Measurements from ENCODE around the gene NRROS.

Gene NRROS

DNA sequence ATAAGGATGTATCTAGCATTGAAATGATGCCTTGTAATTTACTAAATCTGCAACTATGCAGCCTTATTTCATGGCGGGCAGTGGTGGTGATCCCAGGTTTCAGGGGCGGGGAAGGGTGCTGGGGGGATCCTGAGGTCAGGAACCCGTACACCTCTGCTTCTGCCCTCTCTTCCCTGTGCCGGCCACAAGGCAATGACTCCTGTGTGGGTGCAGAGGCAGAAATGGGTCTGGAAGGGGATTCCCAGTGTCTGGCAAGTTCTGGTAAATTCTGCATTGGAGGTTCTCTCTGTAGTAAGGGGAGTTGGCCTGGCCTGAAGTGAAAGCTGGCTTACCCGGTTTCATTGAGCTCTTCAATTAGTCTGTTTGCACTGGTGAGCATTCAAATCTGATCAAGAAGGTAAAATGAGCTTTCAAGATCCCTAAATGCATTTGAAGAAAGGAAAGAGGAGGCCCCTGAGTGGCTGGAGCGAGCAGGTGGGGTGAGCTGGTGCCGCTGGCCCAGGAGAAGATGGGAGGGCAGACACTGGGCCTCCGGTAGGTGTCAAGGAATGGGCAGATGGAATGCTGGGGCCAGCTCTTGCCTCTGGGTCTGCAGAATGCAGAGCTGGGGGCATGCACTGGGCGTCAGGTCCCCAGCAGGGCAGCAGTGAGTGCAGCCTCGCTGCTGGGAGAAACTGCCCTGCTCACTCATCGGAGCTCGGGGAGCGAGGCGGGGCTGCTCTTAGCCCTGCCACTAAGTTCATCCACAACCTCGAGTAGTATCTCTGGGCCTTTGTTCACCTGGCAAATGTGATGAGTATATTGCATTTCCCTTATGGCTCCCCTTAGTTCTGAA is 13.7 kb downstream of the NRROS start:
- DNase-seq = no peak

DNA sequence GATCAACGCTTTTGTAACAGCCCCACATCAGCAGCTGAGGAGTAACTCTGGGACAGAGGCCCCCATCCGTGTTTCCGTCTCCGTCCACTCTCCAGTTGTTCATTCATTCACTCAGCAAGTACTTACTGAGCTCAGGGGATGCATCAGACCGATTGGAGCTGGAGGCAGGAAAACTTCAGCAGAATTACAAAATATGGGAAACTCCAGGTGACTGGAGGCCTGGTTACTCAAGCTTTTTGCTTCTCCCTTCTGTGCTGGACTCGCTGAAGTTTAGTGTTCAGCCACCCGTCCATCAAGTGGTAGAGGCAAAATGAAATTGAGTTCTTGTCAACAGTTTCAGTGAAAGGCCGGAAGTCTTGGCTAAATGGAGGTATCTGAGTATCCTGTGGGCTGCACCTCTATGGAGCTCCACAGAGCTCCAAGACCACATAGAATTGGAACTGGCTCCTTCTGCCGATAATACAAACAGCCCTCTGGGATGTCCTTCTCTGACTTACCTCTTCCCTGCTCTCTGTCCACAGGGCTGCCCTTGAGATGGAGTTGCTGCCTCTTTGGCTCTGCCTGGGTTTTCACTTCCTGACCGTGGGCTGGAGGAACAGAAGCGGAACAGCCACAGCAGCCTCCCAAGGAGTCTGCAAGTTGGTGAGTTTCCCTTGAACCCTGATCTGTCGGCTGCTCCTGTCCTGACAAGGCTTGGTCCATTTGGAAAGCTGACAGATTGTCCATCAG is 14.7 kb downstream of the NRROS start:
- DNase-seq = no peak

DNA sequence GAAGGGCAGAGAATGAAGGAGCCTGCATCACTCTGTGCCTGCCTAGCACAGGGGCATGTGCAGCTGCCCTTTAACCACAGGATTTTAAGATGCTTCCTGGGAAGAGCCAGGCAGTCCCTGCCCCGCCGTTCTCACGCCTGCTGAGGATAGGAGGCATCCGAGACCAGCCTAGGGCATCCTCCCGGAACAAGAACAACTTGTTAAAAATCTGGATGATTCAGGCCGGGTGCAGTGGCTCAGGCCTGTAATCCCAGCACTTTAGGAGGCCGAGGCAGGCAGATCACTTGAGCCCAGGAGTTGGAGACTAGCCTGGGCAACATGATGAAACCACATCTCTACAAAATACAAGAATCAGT is 15.2 kb downstream of the NRROS start:
- DNase-seq = no peak

DNA sequence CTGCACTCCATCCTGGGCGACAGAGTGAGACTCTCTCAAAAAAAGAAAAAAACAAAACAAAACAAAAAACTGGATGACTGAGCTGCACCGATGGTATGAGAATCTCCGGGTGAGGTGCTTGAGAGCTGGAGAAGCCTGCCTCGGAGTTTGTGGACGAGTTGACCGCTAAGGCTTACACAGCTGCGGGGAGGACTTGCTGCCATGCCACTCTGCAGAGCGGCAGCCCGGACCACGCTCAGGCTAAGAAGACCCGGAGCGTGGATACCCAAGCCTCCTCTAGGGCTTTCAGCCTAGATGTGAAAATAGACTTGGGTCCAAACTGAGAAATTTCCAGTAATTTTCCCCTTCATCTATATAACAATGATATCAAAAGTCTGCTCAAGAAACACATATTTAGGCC is 16.0 kb downstream of the NRROS start:
- no peak for DNase-seq

DNA sequence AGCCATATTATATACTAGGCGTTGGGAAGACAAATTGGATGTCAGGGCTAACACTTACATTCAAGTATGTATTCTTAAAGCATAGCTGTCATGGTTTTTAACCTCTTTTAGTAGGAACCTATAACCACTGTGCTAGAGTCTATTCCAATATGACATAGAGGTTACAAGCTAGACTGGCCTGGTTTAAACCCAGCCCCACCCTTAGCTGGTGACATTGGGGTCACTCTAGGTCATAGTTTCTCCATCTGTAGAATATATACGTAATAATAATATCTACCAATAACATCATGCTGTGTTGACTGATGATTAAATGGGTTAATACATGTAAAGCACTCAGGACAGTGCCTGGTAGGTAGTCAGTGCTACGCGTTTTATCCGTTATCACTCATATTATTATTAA is 16.7 kb downstream of the NRROS start:
- DNase-seq = no peak

DNA sequence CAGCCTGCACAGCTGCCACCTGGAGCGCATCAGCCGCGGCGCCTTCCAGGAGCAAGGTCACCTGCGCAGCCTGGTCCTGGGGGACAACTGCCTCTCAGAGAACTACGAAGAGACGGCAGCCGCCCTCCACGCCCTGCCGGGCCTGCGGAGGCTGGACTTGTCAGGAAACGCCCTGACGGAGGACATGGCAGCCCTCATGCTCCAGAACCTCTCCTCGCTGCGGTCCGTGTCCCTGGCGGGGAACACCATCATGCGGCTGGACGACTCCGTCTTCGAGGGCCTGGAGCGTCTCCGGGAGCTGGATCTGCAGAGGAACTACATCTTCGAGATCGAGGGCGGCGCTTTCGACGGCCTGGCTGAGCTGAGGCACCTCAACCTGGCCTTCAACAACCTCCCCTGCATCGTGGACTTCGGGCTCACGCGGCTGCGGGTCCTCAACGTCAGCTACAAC is 20.4 kb downstream of the NRROS start:
- no peak for DNase-seq

DNA sequence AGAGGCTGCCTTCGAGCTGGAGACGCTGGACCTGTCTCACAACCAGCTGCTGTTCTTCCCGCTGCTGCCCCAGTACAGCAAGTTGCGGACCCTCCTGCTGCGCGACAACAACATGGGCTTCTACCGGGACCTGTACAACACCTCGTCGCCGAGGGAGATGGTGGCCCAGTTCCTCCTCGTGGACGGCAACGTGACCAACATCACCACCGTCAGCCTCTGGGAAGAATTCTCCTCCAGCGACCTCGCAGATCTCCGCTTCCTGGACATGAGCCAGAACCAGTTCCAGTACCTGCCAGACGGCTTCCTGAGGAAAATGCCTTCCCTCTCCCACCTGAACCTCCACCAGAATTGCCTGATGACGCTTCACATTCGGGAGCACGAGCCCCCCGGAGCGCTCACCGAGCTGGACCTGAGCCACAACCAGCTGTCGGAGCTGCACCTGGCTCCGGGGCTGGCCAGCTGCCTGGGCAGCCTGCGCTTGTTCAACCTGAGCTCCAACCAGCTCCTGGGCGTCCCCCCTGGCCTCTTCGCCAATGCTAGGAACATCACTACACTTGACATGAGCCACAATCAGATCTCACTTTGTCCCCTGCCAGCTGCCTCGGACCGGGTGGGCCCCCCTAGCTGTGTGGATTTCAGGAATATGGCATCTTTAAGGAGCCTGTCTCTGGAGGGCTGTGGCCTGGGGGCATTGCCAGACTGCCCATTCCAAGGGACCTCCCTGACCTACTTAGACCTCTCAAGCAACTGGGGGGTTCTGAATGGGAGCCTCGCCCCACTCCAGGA is 21.1 kb downstream of the NRROS start:
- no peak for DNase-seq

DNA sequence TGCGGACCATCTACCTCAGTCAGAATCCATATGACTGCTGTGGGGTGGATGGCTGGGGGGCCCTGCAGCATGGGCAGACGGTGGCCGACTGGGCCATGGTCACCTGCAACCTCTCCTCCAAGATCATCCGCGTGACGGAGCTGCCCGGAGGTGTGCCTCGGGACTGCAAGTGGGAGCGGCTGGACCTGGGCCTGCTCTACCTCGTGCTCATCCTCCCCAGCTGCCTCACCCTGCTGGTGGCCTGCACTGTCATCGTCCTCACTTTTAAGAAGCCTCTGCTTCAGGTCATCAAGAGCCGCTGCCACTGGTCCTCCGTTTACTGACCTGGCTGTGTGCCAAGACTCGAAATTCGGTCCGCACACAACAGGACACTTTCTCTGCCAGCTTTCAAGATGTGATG is 21.9 kb downstream of the NRROS start:
- DNase-seq = no peak

DNA sequence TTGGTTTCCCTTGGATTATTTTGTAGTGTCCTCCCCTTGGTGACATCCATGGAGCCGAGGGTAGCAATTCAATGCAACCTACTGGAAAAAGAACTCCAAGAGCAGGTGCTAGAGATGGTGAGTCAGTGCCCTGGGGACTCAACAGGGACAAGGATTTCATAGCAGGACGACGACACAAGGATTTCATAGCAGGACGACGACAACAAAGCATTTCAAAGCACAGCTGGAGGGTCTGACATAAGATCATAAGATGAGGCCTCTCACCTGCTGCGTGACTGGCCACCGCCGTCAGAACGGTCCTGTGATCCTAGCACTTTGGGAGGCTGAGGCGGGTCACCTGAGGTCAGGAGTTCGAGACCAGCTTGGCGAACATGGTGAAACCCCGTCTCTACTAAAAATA is 22.5 kb downstream of the NRROS start:
- DNase-seq = no peak

DNA sequence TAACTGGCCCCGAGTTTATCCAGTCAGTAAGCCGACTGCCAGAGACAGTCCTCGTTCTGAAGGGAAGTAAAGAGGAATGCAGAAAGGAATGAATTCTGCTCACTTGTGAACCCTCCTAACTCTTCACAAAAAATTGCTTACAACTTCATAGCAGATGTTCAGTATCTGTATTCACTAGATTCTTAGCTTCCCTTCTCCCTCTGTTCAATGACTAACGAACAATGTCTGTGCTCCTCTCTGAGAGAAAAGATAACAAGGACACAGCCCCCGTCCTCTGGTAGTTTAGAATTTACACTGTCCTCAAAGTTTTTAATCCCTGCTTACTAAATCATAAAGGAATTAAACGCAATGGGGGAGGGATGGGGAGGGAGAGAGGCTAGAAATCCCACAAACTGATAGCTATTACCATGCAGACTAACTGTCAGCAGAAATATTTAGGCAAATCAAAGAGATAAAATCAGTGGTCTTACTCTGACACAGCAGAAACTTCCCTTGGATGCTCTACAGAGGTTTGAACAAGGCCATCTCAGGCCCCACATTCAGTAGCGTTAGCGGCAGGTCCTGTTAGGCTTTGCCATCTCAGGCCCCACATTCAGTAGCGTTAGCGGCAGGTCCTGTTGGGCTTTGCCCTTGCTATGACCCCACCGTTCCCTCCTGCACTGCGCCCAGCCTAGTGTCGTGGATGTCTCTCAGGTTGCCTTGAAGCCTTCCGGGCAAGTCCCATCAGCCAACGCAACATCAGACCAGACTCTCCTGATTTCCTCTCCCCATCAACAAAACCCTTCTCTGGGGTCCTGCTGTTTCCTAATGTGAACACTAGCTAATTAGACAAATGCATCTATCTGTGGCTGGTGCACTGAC is 23.4 kb downstream of the NRROS start:
- DNase-seq = no peak

DNA sequence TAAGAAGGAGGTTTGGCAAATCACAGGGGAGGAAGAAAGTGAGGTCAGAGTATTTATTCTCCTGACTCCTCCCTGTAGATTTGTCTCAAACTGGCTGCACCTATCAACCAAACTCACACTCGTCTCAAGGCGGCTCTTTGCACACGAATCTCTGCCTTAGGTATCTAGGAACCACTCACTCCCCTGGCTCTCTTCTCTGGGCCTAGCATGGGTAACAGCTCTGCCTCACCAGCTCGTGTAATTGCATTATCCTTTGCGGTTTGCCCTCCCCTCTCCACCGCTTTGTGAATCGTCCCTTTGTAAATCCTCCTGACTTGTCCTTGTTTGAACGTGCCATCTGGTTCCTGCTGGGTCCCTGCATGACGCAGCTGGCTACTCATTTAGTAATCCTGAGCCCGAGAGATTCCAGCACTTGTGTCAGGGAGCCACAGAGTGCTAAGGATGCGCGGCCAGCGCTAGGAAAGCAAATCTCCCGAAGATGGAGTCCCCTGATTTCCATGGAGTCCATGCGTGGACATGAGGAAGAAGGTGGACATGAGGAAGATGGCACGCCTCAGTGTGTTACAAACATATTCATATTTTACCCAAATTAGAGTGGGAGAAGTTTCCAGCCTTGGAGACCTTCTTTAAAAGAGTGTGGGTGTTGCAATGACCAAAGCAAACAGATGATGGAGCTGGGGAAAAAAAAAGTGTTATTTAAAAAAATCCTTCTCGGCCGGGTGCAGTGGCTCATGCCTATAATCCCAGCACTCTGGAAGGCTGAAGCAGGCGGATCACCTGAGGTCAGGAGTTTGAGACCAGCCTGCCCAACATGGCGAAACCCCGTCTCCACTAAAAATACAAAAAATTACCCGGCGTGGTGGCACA is 26.7 kb downstream of the NRROS start:
- no peak for DNase-seq

DNA sequence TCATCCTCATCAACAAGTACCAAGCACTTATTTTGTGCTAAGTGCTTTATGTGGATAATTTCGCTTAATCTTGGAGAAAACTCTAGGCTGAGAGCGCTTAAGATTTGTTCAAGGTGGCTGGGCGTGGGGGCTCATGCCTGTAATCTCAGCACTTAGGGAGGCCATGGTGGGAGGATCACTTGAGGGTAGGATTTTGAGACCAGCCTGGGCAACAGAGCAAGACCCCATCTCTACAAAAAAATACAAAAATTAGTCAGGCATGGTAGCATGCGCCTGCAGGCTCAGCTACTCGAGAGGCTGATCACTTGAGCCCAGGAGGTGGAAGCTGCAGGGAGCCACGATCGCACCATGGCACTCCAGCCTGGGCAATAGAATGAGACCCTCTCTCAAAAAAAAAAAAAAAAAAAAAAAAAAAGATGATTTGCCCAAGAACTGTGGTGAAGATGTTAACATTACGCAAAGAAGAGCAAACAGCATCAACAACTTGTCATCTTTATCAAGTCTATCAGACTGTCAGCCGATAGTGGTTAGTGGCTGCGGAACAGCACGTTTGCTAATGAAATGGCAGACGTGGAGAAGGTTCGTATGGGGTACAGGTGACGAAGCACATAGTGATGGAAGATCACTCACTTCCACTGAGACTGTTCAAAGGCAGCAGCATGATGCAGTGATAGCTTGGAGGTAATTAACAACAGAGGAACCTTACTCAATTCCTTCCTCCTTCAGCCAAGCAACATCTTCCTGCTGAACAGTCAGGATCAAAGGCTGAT is 27.7 kb downstream of the NRROS start:
- no peak for DNase-seq

DNA sequence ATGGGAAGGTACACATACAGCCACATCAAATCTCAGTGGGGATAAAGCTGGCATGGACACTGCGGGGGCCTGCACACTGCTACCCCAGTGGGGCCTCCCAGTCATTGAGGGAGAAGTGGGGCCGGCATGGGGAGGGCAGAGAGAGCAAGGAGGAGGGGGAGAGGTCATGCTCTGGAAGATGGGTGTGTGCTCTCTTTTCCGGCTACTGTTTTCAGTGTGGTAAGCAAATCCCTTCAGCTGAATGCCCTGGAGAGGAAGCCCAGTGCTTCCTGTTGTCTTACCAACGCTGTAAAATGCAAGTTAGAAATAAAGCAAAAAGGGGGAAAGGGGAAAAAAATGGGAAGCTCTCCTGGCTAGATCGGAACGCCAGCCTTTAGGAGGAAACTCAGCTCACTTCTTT is 30.8 kb downstream of the NRROS start:
- DNase-seq = no peak

DNA sequence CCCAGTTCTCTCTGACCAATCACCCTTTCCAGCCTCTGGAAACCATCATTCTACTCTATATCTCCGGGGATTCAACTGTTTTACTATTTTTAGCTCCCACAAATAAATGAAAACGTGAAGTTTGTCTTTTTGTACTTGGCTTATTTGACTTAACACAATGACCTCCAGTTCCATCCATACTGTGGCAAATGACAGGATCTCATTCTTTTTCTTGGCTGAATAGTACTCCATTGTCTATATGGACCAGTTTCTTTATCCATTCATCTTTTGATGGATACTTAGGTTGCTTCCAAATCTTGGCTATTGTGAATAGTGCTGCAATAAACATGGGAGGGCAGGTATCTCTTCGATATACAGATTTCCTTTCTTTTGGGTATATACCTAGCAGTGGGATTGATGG is 34.1 kb downstream of the NRROS start:
- DNase-seq = no peak

DNA sequence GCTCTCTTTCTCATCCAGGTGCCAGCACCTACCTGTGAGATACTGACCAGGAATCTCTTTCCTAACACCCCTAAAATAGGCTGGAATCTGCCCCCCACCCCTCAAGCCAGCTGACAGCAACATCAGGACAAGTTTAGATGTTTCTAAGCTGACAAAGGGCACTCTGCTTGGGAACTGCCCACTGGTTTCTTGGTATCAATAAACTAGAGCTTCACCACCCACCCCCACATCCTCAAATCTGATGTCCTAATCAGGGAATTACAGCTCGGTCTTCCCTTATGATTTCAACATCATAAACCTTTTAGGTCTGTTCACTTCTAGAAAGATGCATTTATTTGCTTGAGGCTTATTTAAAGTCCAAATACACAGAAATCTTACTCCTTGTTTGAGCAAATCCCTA is 37.9 kb downstream of the NRROS start:
- DNase-seq = no peak

DNA sequence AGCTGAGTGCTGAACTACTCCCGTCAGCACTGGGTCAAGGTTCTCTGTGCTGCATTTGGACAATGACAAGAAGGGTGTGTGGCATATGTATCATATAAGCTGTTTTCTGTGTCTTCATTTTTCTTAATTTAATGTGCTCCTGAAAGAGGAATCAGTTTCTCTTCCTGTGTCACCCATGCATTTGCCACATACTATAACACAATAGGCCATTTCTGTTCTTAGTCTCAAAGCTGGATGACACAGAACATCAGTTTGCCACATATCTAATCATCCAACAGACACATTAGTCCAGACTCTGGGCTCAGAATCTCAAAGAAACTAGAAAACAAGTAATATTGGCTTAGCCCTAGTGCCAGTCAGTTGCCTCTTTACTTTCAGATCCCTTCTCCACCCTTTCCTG is 38.4 kb downstream of the NRROS start:
- no peak for DNase-seq

DNA sequence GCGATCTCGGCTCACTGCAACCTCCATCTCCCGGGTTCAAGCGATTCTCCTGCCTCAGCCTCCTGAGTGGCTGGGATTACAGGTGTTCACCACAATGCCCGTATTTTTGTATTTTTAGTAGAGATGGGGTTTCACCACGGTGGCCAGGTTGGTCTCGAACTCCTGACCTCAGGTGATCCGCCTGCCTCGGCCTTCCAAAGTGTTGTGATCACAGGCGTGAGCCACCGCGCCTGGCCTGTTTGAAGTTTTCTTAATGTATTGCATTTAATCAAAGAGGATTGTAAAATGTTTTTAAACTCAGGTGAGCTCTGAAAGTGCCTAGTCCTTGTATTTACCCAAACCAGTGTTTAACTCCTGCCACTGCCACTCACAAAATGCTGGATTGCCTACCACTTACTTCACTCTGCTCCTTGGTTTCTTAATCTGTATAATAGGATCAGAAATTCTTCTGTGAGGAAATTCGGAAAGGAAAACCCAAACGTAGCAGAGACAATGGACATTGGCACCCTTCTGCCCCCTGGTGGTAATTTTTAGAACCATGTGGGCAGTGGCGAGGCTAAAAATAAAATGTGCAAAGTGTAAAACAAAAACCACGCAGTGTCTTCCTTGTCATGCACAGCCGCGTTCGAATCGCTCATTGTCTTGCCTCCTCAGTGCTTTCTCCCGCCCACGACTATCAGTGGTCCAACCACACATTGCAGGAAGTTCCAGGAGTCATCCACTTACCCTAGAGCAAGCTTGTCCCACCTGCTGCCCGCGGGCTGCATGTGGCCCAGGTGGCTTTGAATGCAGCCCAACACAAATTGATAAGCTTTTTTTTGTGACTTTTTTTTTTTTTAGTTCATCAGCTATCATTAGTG is 45.3 kb downstream of the NRROS start:
- DNase-seq = peak; percentile 77

DNA sequence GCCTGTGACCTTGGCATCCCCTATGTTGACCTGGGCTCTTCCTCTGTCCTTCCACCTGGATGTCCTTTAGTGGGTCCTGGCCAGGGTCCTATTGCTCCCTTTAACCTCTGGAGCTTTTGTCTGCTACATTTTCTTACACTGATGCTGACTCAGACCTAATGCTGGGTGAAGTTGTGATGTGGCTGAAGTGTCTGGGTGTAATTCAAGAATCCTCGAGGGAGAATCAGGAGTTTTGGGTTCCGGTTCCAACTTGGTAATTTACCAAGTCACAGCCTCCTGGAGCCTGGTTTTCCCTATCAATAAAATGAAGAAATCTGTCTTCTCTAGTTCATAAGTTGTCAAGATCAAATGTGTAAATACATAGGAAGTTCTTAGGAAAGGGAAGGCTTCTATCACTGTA is 46.9 kb downstream of the NRROS start:
- no peak for DNase-seq

DNA sequence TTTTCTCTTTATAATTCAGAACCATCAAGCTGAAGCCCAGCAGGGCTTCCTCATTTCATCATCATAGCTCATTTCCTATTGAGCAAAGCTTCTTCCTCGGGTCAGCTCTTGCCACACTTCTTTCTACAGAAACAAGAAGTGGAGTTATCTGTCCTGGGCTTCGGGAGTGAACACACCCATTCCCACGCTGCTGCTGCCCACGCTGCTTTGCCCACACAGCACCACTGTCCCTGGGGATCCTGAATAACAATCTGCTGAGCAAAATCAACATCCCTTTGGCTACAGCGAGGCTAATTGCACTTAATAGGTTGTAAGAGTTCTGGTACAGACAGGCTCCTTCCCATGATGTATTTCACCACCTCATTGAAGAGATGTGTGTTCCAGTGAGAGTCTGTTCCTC is 48.9 kb downstream of the NRROS start:
- DNase-seq = no peak

All from activated CD4-positive, alpha-beta T cell treated with anti-CD3 and anti-CD28 coated beads, Interleukin-2, Interleukin-6, amounts not matched to agents 100 ng/mL and 50 ng/mL, durations not matched to agents 16 hours and 8 hours (primary cell).